Measurements from ENCODE around the gene METTL21A.
"Not testable (repeated sequence)": the region's sequence is repeated elsewhere in the genome, so short reads cannot be mapped to it uniquely, and the experiment has no call there.

The METTL21A gene

GRCh38 chr2:207625014-207625907 lies at the start of gene METTL21A:
Gene METTL21A (minus strand): TSS chr2:207625394. CDS start chr2:207624375, 1,019 bp downstream.
- DNase-seq: peak; percentile 97

GRCh38 chr2:207674826-207675225 lies 49.6 kb upstream of the METTL21A start:
- DNase-seq: no peak

GRCh38 chr2:207674266-207674774 lies 49.1 kb upstream of the METTL21A start:
- no peak for DNase-seq

GRCh38 chr2:207673431-207673830 lies 48.2 kb upstream of the METTL21A start:
- no peak for DNase-seq

GRCh38 chr2:207670887-207671286 lies 45.7 kb upstream of the METTL21A start:
- DNase-seq: no peak

- no peak for DNase-seq
These were observed 38.8 kb upstream of the METTL21A start for GRCh38 chr2:207663870-207664545.

- peak; percentile 27 for DNase-seq
These were observed 37.0 kb upstream of the METTL21A start for GRCh38 chr2:207662203-207662602.

GRCh38 chr2:207660994-207661393 lies 35.8 kb upstream of the METTL21A start:
- no peak for DNase-seq

GRCh38 chr2:207658156-207658555 lies 33.0 kb upstream of the METTL21A start:
- DNase-seq: no peak

GRCh38 chr2:207655000-207655399 lies 29.8 kb upstream of the METTL21A start:
- DNase-seq: no peak

GRCh38 chr2:207646582-207646981 lies 21.4 kb upstream of the METTL21A start:
- not testable (repeated sequence) for DNase-seq

GRCh38 chr2:207643892-207644291 lies 18.7 kb upstream of the METTL21A start:
- no peak for DNase-seq

- DNase-seq: no peak
These were observed 15.5 kb upstream of the METTL21A start for GRCh38 chr2:207640661-207641060.

GRCh38 chr2:207640160-207640559 lies 15.0 kb upstream of the METTL21A start:
- no peak for DNase-seq

GRCh38 chr2:207639288-207639687 lies 14.1 kb upstream of the METTL21A start:
- DNase-seq: not testable (repeated sequence)

GRCh38 chr2:207635468-207636200 lies 10.4 kb upstream of the METTL21A start:
- no peak for DNase-seq

GRCh38 chr2:207633686-207634085 lies 8.5 kb upstream of the METTL21A start:
- DNase-seq: no peak

- DNase-seq: no peak
These were observed 7.6 kb upstream of the METTL21A start for GRCh38 chr2:207632575-207633493.

- DNase-seq: no peak
These were observed 5.3 kb upstream of the METTL21A start for GRCh38 chr2:207630491-207630890.

GRCh38 chr2:207629553-207629952 lies 4.4 kb upstream of the METTL21A start:
- no peak for DNase-seq

GRCh38 chr2:207624185-207625013 lies 795 bp downstream of the METTL21A start:
- DNase-seq: peak; percentile 67

Data from CD4-positive, alpha-beta T cell treated with Interleukin-17A for 1 hour (primary cell).